Upper lobe of right lung (tissue), 1 donor: ENCODE data around the gene FUT2. TPM values are rescaled to one million over a fixed set of nuclear protein-coding genes. Genes with fewer than 3 reads are reported as not detected.
A peak's percentile ranks its signal among the peaks of the same experiment; 100 is the strongest.

Source experiments
- ATAC-seq: fragments of 200-7000 bp; cut with Tn5 transposase; one replicate; pipeline ENCODE4 v1.9.1; 2020; ENCODE audit warnings: mild to moderate bottlenecking, moderate library complexity
- DNase-seq: peaks from one replicate; pipeline ENCODE4 v3.0.0-alpha.2; 2020
- H3K27ac ChIP-seq: fragments of 200-600 bp; one replicate; pipeline ENCODE4 v1.8.0; 2022
- H3K27me3 ChIP-seq: fragments of 200-600 bp; one replicate; pipeline ENCODE4 v1.8.0; 2022; ENCODE audit warnings: mild to moderate bottlenecking
- H3K36me3 ChIP-seq: fragments of 200-600 bp; one replicate; pipeline ENCODE4 v1.8.0; 2022
- H3K4me1 ChIP-seq: fragments of 200-600 bp; one replicate; pipeline ENCODE4 v1.8.0; 2022
- H3K4me3 ChIP-seq: fragments of 200-600 bp; one replicate; pipeline ENCODE4 v1.8.0; 2022; ENCODE audit warnings: mild to moderate bottlenecking
- H3K9me3 ChIP-seq: fragments of 200-600 bp; one replicate; pipeline ENCODE4 v1.8.0; 2022
- intact Hi-C: fragments of 100-400 bp; cut with DNase I; formaldehyde crosslinking; loops from one replicate; pipeline ENCODE4 v1.11.0; 2022
- total RNA-seq: library from RNA; stranded (reverse); fragmentation: NEBNext Ultra II Directional; extraction: Animal tissue kit (Norgen Biotek cat#: 25700); gene quantifications from one replicate; pipeline ENCODE4 v1.2.1, GENCODE V29; 2021
- TF ChIP-seq, protein P1 (sequence below): fragments of 200-600 bp; IDR thresholded peaks from one replicate; pipeline ENCODE4 v1.8.0; 2022; ENCODE audit warnings: antibody characterized with exemption
- donor health status: DM: no; HTN: yes; CAD: no; lungs with severe emphysema.

The FUT2 gene
- total RNA-seq, 1 donor from 2014 or later, result 0.81 TPM

DNA sequence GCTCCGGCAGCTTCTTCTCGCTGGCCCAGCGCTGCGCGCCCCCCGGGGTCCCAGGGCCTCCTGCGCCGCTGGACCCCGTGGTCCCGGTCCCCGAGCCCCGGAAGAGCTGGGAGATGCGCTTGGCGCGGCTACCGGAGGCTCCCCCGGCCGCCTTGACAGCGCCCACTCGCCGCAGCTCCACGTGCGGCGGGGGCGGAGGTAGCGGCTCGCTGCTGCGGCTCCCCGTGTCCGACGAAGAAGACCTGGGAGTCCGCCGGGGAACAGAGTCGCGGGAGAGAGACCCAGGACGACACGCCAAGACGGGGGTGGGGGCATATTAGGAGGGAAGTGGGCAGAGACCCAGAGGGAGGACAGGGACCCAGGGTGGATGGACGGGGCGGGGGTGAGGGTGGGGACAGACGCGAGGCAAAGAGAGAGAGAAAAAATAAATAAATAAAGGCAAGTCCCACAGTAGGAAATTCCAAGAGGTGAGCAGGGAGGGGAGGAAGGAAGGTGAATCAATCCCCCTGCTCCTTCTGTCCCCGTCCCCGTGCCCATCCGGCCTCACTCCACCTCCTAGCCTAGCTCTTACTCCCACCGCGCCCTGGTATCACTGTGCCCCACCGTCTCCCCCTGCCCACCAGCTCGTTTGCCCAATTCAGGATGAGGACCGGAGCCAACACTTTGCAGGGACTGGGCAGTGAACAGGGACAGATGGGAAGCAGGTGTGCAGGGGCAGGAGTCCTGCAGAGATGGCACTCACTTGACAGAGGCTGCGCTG lies 43.8 kb downstream of the FUT2 start:
- Histone ChIP-seq H3K27me3 (no peaks in the 10 kb centered on the region), H3K9me3 (no peaks in the 10 kb centered on the region), H3K36me3 (no peaks in the 10 kb centered on the region), H3K27ac (peak overlapping the region; percentile 76), H3K4me3 (peak overlapping the region; percentile 63), H3K4me1 (peaks cover 3% of the 10 kb centered on the region)
- intact Hi-C loops, result no loop called here
- ATAC-seq (no peak), DNase-seq (no peak)
- TF ChIP-seq, protein P1, sequence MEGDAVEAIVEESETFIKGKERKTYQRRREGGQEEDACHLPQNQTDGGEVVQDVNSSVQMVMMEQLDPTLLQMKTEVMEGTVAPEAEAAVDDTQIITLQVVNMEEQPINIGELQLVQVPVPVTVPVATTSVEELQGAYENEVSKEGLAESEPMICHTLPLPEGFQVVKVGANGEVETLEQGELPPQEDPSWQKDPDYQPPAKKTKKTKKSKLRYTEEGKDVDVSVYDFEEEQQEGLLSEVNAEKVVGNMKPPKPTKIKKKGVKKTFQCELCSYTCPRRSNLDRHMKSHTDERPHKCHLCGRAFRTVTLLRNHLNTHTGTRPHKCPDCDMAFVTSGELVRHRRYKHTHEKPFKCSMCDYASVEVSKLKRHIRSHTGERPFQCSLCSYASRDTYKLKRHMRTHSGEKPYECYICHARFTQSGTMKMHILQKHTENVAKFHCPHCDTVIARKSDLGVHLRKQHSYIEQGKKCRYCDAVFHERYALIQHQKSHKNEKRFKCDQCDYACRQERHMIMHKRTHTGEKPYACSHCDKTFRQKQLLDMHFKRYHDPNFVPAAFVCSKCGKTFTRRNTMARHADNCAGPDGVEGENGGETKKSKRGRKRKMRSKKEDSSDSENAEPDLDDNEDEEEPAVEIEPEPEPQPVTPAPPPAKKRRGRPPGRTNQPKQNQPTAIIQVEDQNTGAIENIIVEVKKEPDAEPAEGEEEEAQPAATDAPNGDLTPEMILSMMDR, result no peak

DNA sequence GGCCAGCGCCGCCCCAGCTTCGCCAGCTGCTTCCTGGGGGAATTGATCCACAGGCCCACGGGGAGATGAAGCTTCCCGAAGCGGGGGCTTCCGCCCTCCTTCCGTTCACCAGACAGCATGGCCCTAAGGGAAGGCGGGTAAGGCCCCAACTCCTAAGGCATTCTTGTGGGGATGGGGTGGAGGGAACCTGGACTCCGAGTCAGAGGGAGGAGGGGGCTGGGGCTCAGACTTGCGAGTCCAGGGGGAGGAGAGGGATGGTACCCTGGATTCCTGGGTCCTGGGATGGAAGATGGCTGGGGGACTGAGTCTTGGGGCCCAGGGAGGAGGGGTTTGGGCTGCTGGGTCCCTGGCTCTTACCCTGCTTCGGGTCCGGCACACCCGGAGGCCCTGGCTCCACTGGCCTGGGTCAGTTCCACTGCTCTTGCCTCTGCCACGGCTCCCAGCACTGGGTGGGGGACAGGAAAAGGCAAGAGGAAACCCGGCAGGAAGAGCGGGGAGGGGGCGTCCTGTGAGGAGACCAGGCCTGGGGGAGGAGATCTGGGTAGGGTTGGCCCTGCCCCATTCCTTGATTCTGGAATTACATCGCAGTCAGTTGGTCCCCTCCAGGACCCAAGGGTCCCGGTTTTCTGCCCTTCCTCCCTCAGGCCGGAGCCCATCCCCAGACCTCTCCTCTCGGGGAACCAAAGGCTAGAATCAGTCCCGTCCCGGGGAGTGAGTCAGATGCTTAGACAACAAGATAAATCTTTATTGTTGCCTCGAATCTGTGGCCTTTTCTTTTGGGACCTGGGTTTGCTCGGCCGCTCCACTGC lies 44.6 kb downstream of the FUT2 start, which contains the start of gene RASIP1:
TSS of gene RASIP1 (minus strand) at position 447 of the 809 bp plus-strand sequence. CDS start at position 119, 328 bp downstream.
- H3K27ac ChIP-seq, result peak within 1 kb of the TSS; percentile 76

DNA sequence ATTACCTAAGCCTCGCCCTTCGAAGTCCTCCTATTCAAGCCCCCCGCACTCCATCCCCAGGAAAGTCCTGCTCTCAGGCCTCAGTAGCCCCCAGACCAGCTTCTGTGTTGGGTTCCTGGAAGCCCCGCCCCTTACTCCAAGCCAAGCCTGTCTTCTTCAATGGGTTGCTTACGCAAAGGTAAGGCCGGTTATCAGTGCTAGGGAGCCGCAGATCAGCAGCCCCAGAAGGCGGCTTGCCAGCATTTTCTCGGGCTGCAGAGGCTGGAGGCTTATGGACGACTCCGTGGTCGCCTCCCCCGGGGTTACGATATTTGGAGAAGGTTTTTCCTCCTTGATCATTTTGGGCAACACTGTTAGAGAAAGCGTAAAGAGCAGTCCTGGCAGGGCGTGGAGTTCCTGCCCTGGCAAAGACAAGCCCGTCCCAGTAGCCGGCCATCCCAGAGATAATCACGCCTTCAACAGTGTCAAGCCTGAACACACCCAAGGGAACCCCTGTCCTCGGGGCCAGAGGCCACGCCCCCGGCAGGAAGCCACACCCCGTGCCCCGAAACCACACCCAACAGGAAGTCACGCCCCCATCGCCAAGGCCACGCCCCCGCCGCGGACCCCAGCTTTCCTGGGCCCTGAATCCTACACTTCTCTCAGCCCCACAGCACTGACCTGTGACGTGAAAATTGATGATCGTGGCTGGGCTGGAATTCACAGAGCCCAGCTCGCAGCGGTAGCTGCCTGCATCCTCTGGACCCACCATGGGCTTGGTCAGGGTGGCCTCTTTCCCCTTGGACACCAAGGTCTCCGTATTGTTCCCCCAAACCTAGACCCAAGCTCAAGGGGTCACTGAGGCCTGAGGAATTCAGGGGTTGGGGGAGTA lies 45.6 kb downstream of the FUT2 start:
- TF ChIP-seq, protein P1, result no peak
- no peaks in the 10 kb centered on the region for H3K27me3 ChIP-seq
- H3K36me3 ChIP-seq, result no peaks in the 10 kb centered on the region
- intact Hi-C loops, result no loop called here
- ATAC-seq (peak; percentile 11), DNase-seq (peak; percentile 77)
- H3K27ac ChIP-seq, result peak overlapping the region; percentile 76
- H3K4me3 ChIP-seq, result peak overlapping the region; percentile 63
- H3K4me1 ChIP-seq, result peaks cover 3% of the 10 kb centered on the region
- no peaks in the 10 kb centered on the region for H3K9me3 ChIP-seq

More for the DNA sequence above, 44.6 kb downstream of the FUT2 start, which contains the start of gene RASIP1:
- peaks cover 3% of the 10 kb centered on the region for H3K4me1 ChIP-seq
- H3K9me3 ChIP-seq, result no peaks in the 10 kb centered on the region
- no peaks in the 10 kb centered on the region for H3K36me3 ChIP-seq
- intact Hi-C loops, result no loop called here
- ATAC-seq, result peak; percentile 8
- H3K4me3 ChIP-seq, result peak within 1 kb of the TSS; percentile 63
- H3K27me3 ChIP-seq, result no peaks in the 10 kb centered on the region
- DNase-seq, result no peak
- TF ChIP-seq, protein P1, result no peak

DNA sequence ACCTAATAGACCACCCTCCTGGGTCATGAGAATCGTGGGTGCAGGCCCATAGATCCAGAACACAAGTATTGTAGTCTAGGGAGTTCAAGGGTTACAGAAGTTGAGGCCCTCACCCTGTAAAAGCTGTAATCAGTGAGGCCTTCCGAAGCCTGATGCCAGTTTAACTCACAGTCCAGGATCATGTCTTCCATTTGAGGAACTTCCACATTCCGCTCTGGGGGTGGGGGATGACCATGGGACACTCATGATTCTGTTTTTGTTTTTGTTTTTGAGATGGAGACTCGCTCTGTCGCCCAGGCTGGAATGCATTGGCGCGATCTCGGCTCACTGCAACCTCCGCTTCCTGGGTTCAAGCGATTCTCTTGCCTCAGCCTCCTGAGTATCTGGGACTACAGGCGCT lies 46.3 kb downstream of the FUT2 start:
- no peak overlapping the region for H3K4me3 ChIP-seq
- no peaks in the 10 kb centered on the region for H3K9me3 ChIP-seq
- ATAC-seq (no peak), DNase-seq (no peak)
- intact Hi-C loops, result no loop called here
- H3K27me3 ChIP-seq, result no peaks in the 10 kb centered on the region
- H3K27ac ChIP-seq, result peak overlapping the region; percentile 76
- H3K36me3 ChIP-seq, result no peaks in the 10 kb centered on the region
- TF ChIP-seq, protein P1, result no peak
- H3K4me1 ChIP-seq, result peaks cover 3% of the 10 kb centered on the region

DNA sequence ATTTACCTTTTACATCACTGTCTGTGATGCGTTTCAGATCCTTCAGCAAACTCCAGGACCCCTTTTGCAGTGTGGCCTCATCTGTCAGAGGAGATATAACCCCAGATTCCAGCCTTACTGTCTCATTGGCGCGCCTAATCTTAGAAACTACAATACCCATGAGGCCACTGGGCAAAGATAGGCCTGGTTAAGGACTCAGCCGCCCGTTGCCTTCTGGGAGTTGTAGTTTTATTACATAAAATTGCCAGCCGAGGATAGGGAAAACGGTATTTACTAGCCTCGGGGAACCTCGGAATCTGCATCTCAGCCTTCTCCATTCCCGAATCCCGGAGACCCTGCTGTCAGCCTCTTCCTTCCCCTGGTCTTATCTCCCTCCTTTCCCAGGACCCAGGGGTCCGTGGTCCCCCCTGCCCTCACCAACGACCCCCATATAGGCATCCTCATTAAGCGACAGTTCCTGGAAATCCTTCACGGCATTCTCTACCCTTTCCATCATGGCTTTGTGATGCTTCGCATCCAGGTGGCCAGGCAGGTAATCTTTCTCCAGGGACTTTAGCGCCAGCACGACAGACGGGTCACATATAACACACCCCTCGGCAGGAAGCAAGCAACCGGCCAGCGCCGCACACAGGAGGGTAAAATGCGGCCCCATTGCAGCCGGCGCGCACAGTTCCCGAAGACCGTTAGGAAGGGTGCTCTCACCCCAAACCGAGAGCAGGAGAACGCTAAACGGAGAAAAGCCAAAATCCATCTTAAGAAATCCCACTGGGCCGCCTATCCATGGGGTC lies 49.6 kb downstream of the FUT2 start:
- no peak overlapping the region for H3K4me3 ChIP-seq
- no peaks in the 10 kb centered on the region for H3K4me1 ChIP-seq
- no peak overlapping the region for H3K27ac ChIP-seq
- TF ChIP-seq, protein P1, result no peak
- intact Hi-C loops, result no loop called here
- DNase-seq (no peak), ATAC-seq (peak; percentile 67)
- H3K36me3 ChIP-seq, result no peaks in the 10 kb centered on the region
- H3K27me3 ChIP-seq, result peaks cover 1% of the 10 kb centered on the region
- H3K9me3 ChIP-seq, result no peaks in the 10 kb centered on the region
